ENCODE results near the gene AKAP8L. TPM values are rescaled to one million over a fixed set of nuclear protein-coding genes. Genes with fewer than 3 reads are reported as not detected.

The AKAP8L gene
- total RNA-seq, 4 donors from 2014 or later, result 112 to 329 (median 172) TPM

DNA sequence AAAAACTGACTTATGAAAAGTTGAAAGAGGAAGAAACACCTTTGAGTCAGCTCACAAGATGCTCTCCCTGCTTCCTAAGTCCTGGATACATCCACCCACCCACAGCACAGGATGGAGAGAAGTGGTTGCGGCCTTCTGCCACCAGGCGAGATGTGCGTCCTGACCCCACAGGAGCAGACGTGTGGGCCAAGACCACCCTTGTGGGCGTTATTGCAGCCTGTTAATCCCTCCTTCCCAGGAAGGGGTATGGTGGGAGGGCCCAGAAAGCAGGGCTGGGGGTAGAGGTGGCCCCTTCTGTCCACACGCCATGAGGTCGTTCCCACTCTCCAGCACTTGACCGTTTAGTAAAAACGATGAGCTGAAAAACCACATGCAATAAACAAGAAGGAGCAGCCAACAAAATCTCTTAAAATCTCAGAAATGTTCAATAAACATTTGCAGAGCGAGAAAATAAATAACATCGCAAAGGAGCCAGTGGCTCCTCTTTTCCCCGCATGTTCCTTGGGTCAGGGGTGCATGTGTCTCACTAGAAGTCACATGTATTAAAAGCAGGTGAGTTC, 2.4 kb upstream of the AKAP8L start:
- Histone ChIP-seq H3K27ac (peak overlapping the region in 3 of 4 donors; percentile 23 to 35 (median 30)), H3K36me3 (peaks cover 0 to 30% (median 18%) of the 10 kb centered on the region in 4 donors), H3K4me3 (no peak overlapping the region), H3K9me3 (no peaks in the 10 kb centered on the region), H3K4me1 (peaks cover 12 to 31% (median 20%) of the 10 kb centered on the region in 4 donors), H3K27me3 (no peaks in the 10 kb centered on the region)
- 81 to 82% methylated on average over 2 to 12 of the region's 12 CpGs for WGBS, 2 donors (ENCODE audit: low coverage in 1 of 2)
- in situ Hi-C loops (cut with MboI; ENCODE audit: low pct_ligation_motif_present in 1 of 4, low pct_unique_long_range_greater_than_20kb in 1 of 4, low sequenced_read_pairs in 3 of 4), result loop anchor here in 2 of 4 donors (10.0 kb wide), 1 partner anchor 134 kb away; no protein-coding TSS in a partner anchor
- intact Hi-C loops (cut with DNase I; ENCODE audit: low total_unique reads), result no loop called here
- TF ChIP-seq, protein P1, sequence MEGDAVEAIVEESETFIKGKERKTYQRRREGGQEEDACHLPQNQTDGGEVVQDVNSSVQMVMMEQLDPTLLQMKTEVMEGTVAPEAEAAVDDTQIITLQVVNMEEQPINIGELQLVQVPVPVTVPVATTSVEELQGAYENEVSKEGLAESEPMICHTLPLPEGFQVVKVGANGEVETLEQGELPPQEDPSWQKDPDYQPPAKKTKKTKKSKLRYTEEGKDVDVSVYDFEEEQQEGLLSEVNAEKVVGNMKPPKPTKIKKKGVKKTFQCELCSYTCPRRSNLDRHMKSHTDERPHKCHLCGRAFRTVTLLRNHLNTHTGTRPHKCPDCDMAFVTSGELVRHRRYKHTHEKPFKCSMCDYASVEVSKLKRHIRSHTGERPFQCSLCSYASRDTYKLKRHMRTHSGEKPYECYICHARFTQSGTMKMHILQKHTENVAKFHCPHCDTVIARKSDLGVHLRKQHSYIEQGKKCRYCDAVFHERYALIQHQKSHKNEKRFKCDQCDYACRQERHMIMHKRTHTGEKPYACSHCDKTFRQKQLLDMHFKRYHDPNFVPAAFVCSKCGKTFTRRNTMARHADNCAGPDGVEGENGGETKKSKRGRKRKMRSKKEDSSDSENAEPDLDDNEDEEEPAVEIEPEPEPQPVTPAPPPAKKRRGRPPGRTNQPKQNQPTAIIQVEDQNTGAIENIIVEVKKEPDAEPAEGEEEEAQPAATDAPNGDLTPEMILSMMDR (IDR thresholded peaks at IDR 0.05), result no peak
- no peak for TF ChIP-seq EP300 (IDR thresholded peaks at IDR 0.05; ENCODE audit: low read depth)
- TF ChIP-seq POLR2A (IDR thresholded peaks at IDR 0.05), result no peak
- TF ChIP-seq POLR2AphosphoS5 (IDR thresholded peaks at IDR 0.05), result no peak
- DNase-seq, result no peak

DNA sequence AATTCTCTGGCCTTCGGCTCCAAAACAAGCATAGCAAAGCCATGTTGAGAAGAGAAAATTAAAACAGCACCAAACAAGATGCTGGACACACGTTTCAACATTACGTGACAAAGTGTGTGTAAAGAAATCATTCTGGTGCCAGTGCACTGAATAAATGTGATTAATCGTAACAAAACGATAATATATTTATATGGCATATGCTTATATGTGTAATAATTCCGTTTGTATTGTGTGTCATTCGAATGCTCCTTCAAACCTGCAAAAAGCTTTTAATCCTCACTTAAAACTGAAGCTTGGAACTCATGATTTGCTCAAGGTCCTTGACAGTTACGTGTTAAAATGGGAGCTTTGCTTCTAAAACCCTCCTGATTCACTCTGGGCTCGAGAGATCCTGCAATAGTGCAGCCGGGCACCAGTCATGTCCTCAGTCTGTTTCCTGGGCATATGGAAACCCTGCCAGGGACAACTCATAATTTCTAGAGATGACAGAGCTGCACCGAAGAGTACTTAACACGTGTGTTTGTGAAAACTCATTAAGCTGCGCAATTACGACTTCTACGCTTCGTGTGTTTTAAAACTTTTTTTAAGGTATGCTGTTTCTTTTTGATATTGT, 731 bp upstream of the AKAP8L start:
- 18 to 22% methylated on average over 13 to 16 of the region's 16 CpGs for WGBS, 2 donors (ENCODE audit: low coverage in 1 of 2)
- H3K4me1 ChIP-seq, result peaks cover 12 to 43% (median 22%) of the 10 kb centered on the region in 4 donors
- no peak for DNase-seq
- H3K36me3 ChIP-seq, result peaks cover 0 to 21% (median 13%) of the 10 kb centered on the region in 4 donors
- peak overlapping the region; percentile 3 to 86 (median 44) for H3K27ac ChIP-seq
- H3K27me3 ChIP-seq, result no peaks in the 10 kb centered on the region
- intact Hi-C loops (cut with DNase I; ENCODE audit: low total_unique reads), result no loop called here
- H3K4me3 ChIP-seq, result peak overlapping the region; percentile 22 to 94 (median 60)
- no peak for TF ChIP-seq EP300 (IDR thresholded peaks at IDR 0.05; ENCODE audit: low read depth)
- TF ChIP-seq, protein P1 (IDR thresholded peaks at IDR 0.05), result peak in 1 of 5 experiments; percentile 7
- no peak for TF ChIP-seq POLR2AphosphoS5 (IDR thresholded peaks at IDR 0.05)
- no peaks in the 10 kb centered on the region for H3K9me3 ChIP-seq
- in situ Hi-C loops (cut with MboI; ENCODE audit: low pct_ligation_motif_present in 1 of 4, low pct_unique_long_range_greater_than_20kb in 1 of 4, low sequenced_read_pairs in 3 of 4), result loop anchor here in 3 of 4 donors (10.0 kb wide), 1 partner anchor 135 kb away; no protein-coding TSS in a partner anchor

DNA sequence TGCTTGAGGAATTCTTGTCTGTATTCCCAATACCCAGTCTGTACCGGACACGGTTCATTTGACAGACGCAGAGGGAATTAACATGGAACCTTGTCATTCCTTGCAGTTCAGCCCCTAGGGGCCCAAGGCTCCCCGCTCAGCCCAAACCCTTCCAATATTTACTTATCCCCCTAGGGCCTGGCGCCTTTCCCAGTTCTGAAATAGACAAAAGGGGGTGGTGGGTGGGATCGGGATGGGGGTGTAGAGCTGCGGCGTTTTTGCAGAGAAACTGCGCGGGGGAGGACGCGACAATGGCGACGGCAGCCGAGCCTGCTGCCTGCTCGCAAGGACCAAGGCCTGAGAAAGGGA, 583 bp downstream of the AKAP8L start:
- H3K4me1 ChIP-seq, result peaks cover 13 to 50% (median 22%) of the 10 kb centered on the region in 4 donors
- 0 to 2% methylated on average over 2 to 4 of the region's 16 CpGs for WGBS, 2 donors (ENCODE audit: low coverage in 1 of 2)
- TF ChIP-seq EP300 (IDR thresholded peaks at IDR 0.05; ENCODE audit: low read depth) (no peak), POLR2A (IDR thresholded peaks at IDR 0.05) (no peak), POLR2AphosphoS5 (IDR thresholded peaks at IDR 0.05) (no peak)
- TF ChIP-seq, protein P1 (IDR thresholded peaks at IDR 0.05), result no peak
- no peaks in the 10 kb centered on the region for H3K9me3 ChIP-seq
- H3K27ac ChIP-seq, result peak overlapping the region; percentile 86 to 93 (median 91)
- no peaks in the 10 kb centered on the region for H3K27me3 ChIP-seq
- no peak for DNase-seq
- H3K4me3 ChIP-seq, result peak overlapping the region; percentile 68 to 94 (median 80)
- peaks cover 0 to 7% (median 5%) of the 10 kb centered on the region in 4 donors for H3K36me3 ChIP-seq
- in situ Hi-C loops (cut with MboI; ENCODE audit: low pct_ligation_motif_present in 1 of 4, low pct_unique_long_range_greater_than_20kb in 1 of 4, low sequenced_read_pairs in 3 of 4) (loop anchor here in 1 of 4 donors (10.0 kb wide), 1 partner anchor 137 kb away; no protein-coding TSS in a partner anchor), intact Hi-C loops (cut with DNase I; ENCODE audit: low total_unique reads) (no loop called here)

DNA sequence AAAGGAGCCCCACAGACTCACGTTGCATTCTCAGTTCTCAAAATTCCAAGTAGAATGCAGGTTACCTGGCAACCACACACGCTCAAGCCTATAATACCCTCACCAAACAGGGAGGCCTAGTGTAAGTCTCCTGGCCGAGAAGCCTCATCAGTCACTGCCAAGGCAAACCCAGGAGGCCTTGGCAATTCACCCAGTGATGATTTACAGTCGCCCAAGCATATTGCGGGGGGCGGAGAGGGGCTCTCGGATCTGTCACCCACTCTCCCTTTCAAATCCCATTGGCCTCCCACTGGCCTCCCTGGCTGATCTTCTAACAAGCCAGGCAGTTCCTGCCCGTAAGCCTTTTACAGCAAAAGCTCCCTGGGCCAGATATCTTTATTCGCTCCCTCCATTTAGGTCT, 1.1 kb downstream of the AKAP8L start:
- H3K9me3 ChIP-seq, result no peaks in the 10 kb centered on the region
- intact Hi-C loops (cut with DNase I; ENCODE audit: low total_unique reads), result no loop called here
- no peak for DNase-seq
- in situ Hi-C loops (cut with MboI; ENCODE audit: low pct_ligation_motif_present in 1 of 4, low pct_unique_long_range_greater_than_20kb in 1 of 4, low sequenced_read_pairs in 3 of 4), result loop anchor here in 1 of 4 donors (10.0 kb wide), 1 partner anchor 137 kb away; no protein-coding TSS in a partner anchor
- H3K27me3 ChIP-seq, result no peaks in the 10 kb centered on the region
- H3K4me1 ChIP-seq, result peaks cover 19 to 55% (median 25%) of the 10 kb centered on the region in 4 donors
- WGBS, 2 donors (ENCODE audit: low coverage in 1 of 2), result 14% methylated on average over 9 of the region's 9 CpGs; no CpG with 5 or more reads in 1 of the 2 donors
- TF ChIP-seq, protein P1 (IDR thresholded peaks at IDR 0.05), result no peak
- H3K27ac ChIP-seq, result peak overlapping the region; percentile 86 to 93 (median 91)
- peak overlapping the region; percentile 68 to 94 (median 80) for H3K4me3 ChIP-seq
- peaks cover 0 to 2% (median under 1%) of the 10 kb centered on the region in 4 donors for H3K36me3 ChIP-seq

Measured in transverse colon (tissue), 4 donors.